Measurements from ENCODE around the gene MEF2A.

MEF2A gene

DNA sequence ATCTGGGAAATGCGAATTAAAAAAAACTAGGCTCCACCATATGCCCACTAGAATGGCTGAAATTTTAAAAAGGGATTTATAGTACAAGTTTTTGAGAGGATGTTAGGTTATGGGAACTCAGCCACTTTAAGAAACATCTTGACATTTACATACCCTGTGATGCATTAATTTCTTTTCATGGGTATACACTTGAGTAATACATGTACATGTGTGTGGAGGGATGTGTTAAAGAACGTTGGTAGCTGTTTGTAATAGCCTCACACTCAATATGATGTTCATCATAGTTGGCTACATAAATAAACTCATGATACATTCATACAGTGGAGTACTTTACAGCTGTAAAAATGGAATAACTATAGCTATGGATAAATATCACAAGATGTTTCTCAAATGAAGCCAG lies 40.9 kb downstream of the MEF2A start:
- DNase-seq, result no peak

DNA sequence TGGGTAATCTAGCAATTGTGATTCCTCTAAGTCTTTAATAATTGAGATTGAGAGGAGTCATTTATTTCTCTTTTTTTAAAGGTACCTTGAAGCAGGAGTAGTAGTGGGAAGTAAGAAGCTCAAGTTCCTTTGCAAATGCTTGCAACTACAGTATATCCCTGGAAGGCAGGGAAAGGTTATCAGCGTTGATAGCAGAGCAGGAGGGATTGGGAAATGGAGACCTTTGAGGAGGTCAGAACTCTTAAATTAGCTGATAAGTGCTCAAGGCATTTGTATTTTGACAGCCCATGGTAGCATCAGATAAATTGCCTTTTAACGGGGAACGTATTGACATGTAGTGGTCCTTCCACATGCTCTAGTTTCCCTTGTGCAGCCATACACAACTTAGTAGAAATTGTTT lies 47.7 kb downstream of the MEF2A start:
- DNase-seq, result peak in 1 of 6 experiments; percentile 3

DNA sequence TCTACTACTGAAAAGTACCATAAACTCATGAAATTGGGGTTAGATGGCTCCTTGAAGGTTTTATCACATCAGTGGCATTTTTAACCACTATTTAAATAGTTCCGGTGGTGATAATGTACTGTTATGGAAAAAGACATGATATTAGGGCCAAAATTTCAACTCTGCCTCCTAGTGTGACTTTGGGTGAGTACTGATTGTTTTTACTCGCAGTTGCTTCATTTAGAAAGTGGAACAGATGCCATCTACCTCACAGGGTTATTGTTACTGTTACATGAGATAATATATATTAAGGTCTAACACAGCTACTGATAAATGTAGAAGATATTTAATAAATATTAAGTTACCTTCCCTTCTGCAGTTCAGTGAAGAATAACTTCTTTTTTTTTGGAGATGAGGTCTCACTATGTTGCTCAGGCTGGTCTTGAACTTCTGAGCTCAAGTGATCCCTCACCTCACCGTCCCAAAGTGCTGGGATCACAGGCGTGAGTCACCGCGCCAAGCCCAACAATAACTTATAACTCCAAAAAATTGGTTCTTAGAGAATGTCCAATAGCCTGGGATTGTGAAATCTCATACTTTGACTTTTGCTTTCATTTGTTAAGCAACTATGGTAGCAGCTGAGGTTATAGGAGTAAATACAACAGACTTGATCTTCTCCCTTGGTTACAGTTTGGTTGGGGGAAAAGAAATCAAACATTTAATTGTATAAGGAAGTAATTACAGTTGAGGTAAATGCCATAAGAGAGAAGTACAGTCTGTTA lies 48.3 kb downstream of the MEF2A start:
- no peak for DNase-seq

DNA sequence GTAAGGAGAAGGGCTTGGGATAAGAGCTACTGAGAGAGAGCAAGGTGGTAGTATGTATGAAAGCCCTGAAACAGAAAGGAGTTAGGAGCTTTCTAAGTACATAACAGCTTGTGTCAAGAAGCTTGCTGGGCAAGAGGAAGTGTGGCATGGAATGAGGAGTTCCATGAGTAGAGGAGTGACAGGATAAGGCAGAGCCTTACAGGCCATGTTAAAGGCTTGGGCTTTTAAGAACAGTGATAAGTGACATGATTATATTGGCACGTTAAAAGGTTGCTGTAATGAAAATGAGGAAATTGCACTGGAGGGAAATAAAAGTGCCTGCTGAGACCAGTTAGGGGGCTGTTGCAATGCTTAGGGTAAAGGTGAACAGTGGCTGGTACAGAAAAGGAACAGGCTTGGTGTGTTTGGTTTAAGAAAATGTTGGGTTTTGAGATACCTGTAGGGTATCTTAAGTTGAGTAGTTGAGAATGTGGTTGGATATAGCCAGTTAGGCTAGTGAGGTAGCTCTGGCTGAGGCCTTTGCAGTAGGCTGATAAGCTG lies 49.0 kb downstream of the MEF2A start:
- DNase-seq, result no peak

DNA sequence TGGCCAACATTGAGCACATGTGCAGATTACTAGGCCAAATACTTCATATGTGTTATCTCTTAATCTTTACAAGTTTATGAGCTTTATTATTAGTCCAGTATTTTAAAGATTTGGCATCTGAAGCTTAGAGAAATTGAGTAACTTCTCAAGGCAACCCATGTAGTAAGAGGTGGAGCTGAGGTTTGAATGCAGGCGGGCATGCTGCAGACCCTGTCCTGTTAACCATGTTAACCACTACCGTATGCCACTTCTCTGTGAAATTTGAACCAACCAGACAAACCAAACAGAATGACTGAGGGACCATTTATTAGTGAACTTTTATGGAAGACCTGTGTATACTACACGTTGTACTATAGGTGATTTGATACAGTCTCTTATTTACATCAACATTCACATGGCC lies 49.7 kb downstream of the MEF2A start:
- no peak for DNase-seq

DNA sequence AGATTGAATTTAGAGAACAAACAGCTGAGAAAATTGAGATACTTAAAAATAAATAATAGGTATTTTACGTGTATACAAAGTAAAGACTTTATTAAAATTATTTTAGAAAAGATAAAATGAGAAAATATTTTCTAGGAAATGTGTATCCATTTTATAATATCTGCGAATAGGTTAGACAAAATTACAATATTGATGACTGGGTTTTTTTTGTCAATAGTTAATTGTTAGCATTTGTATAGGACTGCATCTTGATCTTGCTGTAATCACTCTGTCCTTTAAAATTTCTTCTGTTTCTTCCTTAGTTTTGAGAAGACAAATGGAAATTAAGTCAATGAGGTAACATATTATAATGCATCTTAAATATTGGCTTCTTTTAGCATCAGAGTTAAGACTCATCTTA lies 50.3 kb downstream of the MEF2A start:
- DNase-seq, result no peak

DNA sequence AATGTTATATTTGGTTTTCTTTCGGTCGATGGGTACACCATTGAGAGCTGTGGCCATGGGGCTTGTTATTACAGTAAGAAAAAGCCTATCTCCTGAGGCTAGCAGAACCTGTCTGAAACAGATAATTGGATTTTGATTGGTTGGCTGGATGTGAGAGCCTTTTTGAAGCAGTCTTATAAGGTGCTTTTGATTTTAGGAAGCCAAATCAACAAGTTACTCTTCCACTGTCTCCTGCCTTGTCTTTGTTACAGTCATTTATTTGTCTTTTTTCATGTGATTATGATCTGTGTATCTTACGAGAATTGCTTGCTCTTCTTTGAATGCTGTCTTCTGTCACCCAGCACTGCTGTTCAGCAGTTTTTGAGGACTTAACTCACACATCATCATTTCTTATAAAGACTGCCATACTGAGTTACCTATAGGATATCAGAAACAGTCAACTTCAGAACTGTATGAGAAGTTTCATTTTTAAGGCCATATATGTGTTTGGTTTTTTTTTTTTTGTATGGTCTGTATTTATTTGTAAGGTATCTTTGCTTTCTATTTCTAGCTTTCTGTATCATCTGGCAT lies 51.1 kb downstream of the MEF2A start:
- peak in 1 of 6 experiments; percentile 5 for DNase-seq

DNA sequence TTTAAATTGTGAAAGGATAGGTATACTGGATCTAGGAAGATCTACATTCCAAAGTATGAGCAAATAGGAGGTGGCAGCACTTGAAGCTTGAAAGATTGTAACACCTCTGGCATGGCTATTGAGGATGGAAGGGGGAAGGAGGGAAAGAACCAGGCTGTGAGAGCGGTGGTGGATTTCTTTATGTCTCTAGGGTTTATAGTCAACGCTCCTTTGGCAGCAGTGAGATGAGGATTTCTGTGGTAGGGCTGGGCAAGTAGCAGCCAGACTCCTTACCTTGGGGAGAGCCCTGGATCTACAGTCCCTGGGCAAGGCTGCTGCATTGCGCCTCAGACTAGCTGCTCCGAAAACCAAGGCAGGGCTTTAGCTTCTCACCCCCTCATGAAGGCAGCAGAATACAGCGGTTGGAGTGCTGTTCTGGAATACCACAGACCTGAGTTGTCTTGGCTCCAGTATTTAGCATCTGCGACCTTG lies 53.2 kb downstream of the MEF2A start:
- DNase-seq, result no peak

DNA sequence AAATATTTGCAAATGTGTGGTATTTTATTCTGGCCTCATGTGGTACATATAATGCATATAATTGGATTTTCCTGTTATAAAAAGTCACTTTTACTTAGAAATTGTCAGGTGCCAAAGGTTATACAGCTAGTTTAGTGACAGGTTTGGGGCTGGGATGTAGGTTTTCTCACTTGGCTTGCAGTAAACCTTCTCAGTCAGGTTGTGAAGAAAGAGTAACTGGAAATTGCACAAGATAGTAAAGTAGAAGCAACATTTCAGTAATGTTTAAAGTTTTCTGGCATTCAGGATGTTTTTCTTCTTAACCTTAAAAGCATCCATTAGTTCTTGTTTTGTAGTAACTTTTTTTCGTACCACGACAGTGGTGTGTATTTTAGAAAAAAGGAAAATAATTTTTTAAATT lies 53.9 kb downstream of the MEF2A start:
- no peak for DNase-seq

DNA sequence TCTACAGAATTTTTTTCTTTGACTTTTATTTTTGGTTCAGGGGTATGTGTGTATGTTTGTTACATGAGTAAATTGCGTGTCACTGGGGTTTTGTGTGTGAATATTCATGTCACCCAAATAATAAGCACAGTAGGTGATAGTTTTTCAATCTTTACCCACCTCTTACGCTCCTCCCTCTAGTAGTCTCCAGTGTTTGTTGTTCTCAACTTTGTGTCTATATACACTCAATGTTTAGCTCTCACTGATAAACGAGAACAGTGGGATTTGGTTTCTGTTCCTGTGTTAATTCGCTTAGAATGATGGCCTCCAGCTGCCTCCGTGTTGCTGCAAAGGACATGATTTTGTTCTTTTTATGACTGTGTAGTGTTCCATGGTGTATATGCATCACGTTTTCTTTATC lies 54.4 kb downstream of the MEF2A start:
- no peak for DNase-seq

DNA sequence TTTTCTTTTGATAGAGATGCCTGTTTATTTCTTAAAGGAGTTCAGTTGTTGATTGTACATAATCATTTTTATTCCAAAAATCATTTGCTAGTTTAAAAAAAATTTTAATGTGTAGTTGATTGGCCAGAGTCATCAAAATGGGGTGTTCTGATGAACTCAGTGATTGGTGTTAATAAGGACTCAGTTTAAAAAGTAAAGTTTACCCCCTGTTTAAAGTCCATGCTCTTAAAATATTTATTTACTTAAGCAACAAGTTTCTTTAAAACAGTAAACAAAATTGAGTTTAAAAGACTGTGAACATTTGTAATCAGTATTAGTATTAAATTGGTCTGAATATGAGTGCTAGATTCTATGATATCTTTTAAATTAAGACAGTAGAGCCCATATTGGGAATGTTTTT lies 56.0 kb downstream of the MEF2A start:
- DNase-seq, result no peak

DNA sequence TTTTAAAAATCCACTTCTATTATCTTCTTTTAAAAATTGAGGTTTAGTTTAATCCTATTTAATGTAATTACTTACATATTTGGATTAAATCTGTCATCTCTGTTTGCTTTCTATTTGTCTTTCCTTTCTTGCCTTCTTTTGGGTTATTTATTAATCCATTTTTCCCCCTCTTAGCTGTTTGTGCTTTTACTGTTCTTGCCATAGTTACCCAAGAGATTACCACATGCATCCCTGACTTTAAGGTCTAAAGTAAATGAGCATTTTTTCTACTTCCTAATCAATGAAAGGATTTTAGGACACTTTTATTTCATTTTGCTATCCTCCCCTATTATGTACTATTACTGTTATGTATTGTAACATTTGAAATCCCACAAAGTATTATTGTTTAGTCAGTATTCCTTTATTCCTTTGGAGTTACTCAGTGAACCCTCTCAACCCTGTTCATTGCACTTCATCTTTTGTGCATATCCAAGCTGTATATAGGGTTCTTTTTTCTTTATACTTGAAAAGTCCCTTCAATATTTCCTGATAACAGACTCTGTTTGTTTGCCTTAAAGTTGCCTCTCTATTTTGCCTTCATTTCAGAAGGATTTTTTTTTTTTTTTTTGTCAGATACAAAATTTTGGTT lies 62.7 kb downstream of the MEF2A start:
- no peak for DNase-seq

DNA sequence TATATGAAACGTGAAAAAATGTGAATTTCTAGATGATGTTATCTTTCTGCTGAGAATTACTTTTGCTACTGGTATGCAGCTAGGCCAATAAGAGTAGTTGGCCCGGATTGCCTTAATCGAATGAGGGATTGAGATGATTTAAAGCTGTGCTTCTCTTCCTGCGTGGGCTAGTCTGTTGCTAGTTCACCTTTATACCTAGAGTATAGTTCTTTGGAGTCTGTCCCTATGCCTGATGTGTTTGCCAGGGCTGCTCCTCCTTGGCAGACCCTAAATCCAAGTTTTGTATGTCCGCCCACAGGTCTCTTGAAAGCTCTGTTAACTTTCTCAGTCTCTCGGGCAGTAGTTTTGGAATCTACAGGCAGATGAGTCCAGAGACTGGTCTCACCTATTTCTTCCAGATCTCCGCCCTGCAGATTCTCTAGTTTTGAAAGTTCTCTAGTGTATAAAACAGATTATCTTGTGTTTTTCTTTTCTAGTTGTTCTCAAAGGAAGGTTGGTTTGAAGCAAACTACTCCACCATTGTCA lies 64.9 kb downstream of the MEF2A start:
- DNase-seq, result no peak

DNA sequence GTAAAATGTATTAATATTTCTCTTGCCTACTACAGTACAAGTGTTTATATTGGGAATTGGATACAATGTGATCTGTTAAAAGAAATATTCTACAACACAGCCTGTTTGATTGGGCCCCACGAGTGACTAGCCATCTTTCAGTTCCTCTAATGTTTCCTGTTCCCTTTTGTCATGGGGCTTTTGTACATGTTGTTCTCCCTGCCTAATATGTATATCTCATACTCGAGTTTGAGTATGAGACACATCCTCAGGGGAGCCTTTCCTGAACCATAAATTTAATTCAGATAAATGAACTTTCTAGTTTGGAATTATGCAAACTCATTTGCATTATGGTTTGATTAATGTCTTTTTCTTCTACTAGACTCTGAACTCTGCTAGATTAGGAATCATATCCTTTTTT lies 65.5 kb downstream of the MEF2A start:
- no peak for DNase-seq

DNA sequence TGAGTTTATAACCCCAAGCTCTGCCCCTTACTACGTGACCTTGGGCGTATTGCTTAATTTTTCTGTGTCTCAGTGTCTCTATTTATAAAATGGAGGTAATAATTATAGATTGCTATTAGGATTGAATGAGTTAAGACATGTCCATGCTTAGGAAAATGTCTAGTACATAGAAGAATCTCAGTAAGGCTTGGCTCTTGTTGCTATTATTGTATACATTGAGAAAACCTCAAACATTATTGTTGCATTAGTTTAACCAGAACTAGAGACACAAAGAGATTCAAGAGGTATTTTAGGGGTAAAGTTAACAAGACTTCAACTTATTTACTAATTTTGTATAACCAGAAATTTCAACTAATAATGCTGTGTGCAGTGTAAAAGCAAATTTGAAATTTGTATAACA lies 66.7 kb downstream of the MEF2A start:
- DNase-seq, result no peak

DNA sequence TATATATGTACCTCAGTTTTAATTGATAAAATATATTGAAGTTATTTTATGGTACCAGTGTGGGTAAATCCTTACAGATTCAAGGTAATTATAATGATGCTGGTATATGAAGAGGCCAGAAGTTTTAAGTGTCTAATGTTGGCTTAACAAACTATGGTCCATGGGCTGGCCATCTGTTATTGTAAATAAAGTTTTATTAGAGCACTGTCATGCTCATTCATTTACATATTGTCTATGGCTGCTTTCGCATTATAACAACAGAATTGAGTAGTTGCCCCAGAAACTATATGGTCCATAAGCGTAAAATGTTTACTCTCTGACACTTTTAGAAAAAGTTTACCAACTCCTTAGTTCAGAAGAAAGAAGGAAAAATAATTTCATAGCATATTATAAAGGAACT lies 67.9 kb downstream of the MEF2A start:
- DNase-seq, result no peak

DNA sequence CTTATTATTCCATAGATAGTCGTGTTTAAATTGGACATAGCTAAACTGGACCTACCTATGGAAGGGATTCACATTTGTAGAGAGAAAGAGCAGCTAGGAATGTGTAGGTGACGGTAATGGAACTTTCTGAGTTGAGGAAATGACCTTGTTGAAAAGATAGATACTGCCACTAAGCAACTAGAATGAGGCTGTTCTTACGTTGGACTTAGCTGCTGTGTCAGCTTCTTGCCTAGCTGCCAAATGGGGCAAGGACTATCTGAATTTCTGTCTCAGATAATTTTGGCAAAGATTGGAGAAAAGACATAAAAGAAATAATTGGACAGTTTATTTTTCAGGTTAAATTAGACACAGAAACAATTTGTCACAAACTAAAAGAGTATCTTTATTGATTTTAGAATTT lies 68.8 kb downstream of the MEF2A start:
- DNase-seq, result no peak

DNA sequence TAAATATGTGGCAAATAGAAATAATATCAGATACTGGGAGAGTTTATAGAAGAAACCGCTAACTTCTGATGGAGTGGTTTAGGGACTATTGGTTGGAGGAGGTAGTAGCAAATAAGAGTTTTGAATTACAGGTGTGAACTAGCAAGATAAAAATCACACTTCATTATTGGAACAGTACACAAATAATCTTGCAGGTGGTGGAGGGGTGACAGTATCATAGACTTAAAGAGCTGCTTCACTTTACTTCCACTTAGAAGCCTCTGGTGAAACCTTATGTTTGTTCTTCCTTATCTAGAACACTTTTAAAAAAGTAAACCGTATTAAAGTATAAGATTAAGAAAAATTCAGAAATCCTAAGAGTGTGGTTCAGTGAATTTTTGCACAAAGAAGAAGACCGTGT lies 69.4 kb downstream of the MEF2A start:
- no peak for DNase-seq

DNA sequence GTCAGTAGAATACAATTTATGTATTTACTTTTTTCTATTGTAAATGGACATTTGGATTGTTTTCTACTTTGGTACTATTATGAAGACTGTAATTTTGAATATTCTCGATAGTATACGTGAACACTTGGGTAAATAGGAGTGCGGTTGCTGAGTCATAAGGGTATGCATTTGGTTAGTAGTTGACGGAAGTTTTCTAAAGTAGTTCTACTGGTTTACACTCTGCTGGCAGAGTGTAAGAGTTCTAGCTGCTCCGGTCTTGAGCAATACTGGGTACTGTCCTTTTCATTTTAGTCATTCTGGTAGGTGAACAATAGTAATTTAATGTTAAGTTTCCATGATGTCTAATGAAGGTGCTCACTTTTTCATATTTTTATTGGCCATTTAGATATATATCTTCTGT lies 70.0 kb downstream of the MEF2A start:
- no peak for DNase-seq

DNA sequence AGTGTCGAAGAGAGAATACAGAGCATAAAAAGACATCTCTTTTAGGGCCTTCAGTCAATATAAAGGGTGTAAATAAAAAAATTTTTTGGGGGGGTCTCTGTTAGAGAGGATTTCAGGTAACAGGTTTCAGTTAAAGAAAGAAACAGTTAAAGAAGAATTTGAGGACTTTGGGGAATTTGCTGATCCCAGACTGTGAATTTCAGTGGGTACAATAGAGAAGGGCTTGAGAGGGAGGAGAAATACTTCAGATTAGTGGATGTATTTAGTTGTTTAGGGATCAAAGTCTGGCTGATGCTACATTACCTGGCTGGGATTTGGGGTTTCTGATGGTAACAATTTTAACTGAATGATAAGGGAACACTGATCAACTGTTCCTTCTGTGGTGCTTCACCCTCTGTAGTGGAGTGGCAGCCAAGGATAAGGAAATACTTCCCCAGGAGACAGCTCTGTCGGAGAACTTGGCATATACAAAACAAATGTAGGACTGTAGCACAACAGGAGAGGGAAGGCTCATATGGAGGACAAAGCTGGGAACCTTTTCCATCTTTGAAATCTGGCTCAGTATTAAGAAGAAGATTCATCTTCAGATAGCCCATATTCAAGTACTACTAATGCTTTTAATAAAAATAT lies 79.2 kb downstream of the MEF2A start:
- no peak for DNase-seq

DNA sequence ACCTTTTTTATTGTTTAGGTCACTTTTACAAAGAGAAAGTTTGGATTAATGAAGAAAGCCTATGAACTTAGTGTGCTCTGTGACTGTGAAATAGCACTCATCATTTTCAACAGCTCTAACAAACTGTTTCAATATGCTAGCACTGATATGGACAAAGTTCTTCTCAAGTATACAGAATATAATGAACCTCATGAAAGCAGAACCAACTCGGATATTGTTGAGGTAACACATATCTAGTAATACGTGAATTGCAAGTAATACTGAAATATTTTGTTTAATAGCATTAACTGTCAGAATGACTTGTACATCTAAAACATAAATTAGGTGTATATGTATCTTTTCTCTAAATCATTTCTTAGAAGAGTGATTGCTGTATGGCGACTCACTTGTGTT lies 79.8 kb downstream of the MEF2A start:
- no peak for DNase-seq

DNA sequence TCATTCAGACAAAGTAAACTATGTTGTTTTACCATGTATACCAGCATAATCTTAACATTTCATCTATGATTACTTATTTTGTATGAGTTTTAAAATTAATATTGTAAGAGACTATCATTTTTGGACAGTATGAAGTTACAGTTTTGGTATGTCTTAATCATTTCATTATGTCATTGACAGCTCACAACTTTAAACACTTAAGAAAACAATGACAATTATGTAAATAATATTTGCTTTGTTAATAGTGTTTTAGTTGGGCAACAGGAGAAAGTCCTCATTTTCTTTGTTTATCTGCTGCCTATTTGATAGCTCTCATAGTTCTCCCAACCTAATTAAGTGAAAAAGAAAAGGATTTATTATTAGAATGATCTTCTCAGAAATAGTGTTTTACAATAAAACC lies 80.2 kb downstream of the MEF2A start:
- no peak for DNase-seq

DNA sequence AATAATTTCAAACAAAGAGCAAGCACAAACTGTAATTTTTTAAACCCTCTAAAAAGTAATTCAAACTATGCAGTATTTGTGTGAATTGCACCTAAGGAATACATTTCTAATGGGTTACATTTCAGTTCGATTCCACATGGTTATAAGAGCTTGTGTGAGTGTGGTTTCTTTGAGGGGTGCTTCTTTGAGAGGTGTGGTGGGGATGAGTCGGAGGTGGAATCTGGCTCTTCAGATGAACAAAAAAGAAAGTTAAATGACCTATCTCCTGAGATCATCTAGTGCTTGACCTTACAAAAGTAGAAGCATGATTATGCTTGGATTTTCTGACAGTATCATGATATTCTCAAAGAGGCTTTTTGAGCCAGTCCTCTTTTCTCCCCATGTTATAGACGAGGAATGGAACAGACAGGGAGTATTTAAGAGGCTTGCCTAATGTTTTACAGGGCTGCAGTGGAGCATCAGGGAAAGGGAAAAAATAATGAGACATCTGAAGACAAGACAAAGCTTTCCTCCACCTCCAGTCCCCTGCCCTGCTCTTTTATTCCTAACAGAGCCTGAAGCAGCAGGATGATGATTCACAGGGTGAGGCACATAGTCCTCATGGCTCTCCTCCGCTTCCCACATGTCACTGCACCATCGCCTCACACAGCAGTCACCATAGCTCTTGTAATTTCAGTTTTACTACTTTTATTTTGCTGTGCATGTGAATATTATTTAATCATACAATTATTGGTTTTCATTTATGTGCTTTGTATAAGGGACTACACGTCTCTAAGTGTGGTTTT lies 85.4 kb downstream of the MEF2A start:
- no peak for DNase-seq

Data from stimulated activated naive CD4-positive, alpha-beta T cell (primary cell).